Subcutaneous abdominal adipose tissue (tissue), 5 donors: ENCODE measurements around the gene YPEL1.

Experiments
- H3K27ac ChIP-seq: one replicate; pipeline ENCODE4 v1.7.0; 2013; ENCODE audit warnings: low read depth, mild to moderate bottlenecking, inconsistent platforms, low read length, moderate library complexity
- H3K27me3 ChIP-seq, 5 donors: one replicate each; pipeline ENCODE4 v1.7.0; 2013; ENCODE audit warnings: low read length in 5 of 5, inconsistent platforms in 1 of 5; ENCODE audit not compliant: control insufficient read depth in 5 of 5, insufficient read depth in 4 of 5
- H3K36me3 ChIP-seq, 5 donors: one replicate each; pipeline ENCODE4 v1.7.0; 2013; ENCODE audit warnings: low read length in 5 of 5; ENCODE audit not compliant: control insufficient read depth in 5 of 5, insufficient read depth in 5 of 5
- H3K4me1 ChIP-seq, 5 donors: one replicate each; pipeline ENCODE4 v1.7.0; 2013; ENCODE audit warnings: low read length in 5 of 5, mild to moderate bottlenecking in 3 of 5, moderate library complexity in 1 of 5; ENCODE audit not compliant: control insufficient read depth in 5 of 5, insufficient read depth in 5 of 5
- H3K4me3 ChIP-seq, 5 donors: one replicate each; pipeline ENCODE4 v1.7.0; 2013; ENCODE audit warnings: low read length in 5 of 5, low read depth in 1 of 5
- H3K9ac ChIP-seq, 5 donors: one replicate each; pipeline ENCODE4 v1.7.0; 2013; ENCODE audit warnings: low read length in 5 of 5, mild to moderate bottlenecking in 4 of 5, moderate library complexity in 3 of 5
- H3K9me3 ChIP-seq, 5 donors: one replicate each; pipeline ENCODE4 v1.7.0; 2013; ENCODE audit warnings: low read length in 5 of 5; ENCODE audit not compliant: control insufficient read depth in 5 of 5
- donor health status: healthy.
- donor health status: healthy.
- donor health status: healthy.
- donor health status: healthy.
- donor health status: healthy.

The YPEL1 gene

GRCh38 chr22:21650280-21650679 lies 85.3 kb downstream of the YPEL1 start:
- Histone ChIP-seq H3K9ac (no peak overlapping the region), H3K9me3 (no peaks in the 10 kb centered on the region), H3K4me1 (peaks cover 0 to 27% (median 17%) of the 10 kb centered on the region in 5 donors), H3K27me3 (peaks cover 0 to 3% (median 0%) of the 10 kb centered on the region in 5 donors), H3K36me3 (no peaks in the 10 kb centered on the region), H3K27ac (no peak overlapping the region), H3K4me3 (no peak overlapping the region)
